Measurements from ENCODE around the gene METTL9.

DNA sequence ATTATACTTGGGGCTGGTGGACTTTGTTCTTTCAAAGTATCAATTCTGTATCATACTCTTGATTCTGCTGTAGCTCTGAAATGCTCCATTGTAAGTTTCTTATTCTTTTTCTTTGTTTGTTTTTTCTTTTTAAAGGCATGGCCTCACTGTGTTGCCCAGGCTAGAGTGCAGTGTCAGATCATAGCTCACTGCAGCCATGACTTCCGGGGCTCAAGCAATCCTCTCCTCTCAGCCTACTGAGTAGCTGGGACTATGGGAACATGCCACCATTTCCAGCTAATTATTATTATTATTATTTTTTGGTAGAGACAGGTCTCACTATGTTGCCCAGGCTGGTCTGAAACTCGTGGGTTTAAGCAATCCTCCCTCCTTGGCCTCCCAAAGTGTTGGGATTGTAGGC lies 38.9 kb upstream of the METTL9 start:
- TF ChIP-seq POLR2AphosphoS5 (IDR thresholded peaks at IDR 0.05): no peak
- TF ChIP-seq POLR2A (IDR thresholded peaks at IDR 0.05): no peak
- no peak for TF ChIP-seq CTCF (IDR thresholded peaks at IDR 0.05)
- TF ChIP-seq EP300 (IDR thresholded peaks at IDR 0.05): no peak

Data from gastroesophageal sphincter (tissue), 3 donors.